Keratinocyte (primary cell): ENCODE results near the gene MOB4. TPM values are rescaled to one million over a fixed set of nuclear protein-coding genes. Genes with fewer than 3 reads are reported as not detected.
"Not testable (repeated sequence)": the region's sequence is repeated elsewhere in the genome, so short reads cannot be mapped to it uniquely, and the experiment has no call there.

ENCODE experiments used
- DNase-seq: peaks from one replicate; pipeline ENCODE4 v3.0.0-alpha.2; 2011; ENCODE audit warnings: low read depth, missing footprints, low spot score
- FAIRE-seq: peaks from 2 replicates; lab custom pipeline; 2011; peaks lifted over from hg19 to GRCh38; lab: Jason Lieb, UNC
- H2AFZ ChIP-seq: 2 replicates; pipeline ENCODE4 v1.6.0; 2012; ENCODE audit warnings: low read length, control low read depth, inconsistent platforms; ENCODE audit not compliant: control insufficient read depth
- H3K27ac ChIP-seq: 2 replicates; pipeline ENCODE4 v1.5.1; 2011; ENCODE audit warnings: low read length; ENCODE audit not compliant: control insufficient read depth, insufficient read depth
- H3K27me3 ChIP-seq: 3 replicates; pipeline ENCODE4 v1.6.0; 2011; ENCODE audit warnings: low read length; ENCODE audit not compliant: control insufficient read depth, insufficient read depth; ENCODE audit errors: extremely low read depth
- H3K36me3 ChIP-seq, 2 experiments: 2 replicates in 1 of 2; 3 replicates in 1 of 2; pipeline ENCODE4 v1.5.1; 2011; ENCODE audit warnings: low read length in 2 of 2, mild to moderate bottlenecking in 1 of 2; ENCODE audit not compliant: control insufficient read depth in 2 of 2, insufficient read depth in 2 of 2; ENCODE audit errors: extremely low read depth in 1 of 2
- H3K4me1 ChIP-seq: 3 replicates; pipeline ENCODE4 v1.5.1; 2011; ENCODE audit warnings: low read length; ENCODE audit not compliant: control insufficient read depth, insufficient read depth; ENCODE audit errors: extremely low read depth
- H3K4me2 ChIP-seq: 3 replicates; pipeline ENCODE4 v1.6.0; 2011; ENCODE audit warnings: low read depth, low read length; ENCODE audit not compliant: control insufficient read depth, insufficient read depth; ENCODE audit errors: extremely low read depth
- H3K4me3 ChIP-seq, 3 experiments: fragments of 200-600 bp in 1 of 3; sonication (generic) in 1 of 3; 2 replicates in 2 of 3; 3 replicates in 1 of 3; pipeline ENCODE4 v1.5.1; 2011 to 2016; ENCODE audit warnings: low read length in 3 of 3, mild to moderate bottlenecking in 3 of 3, control low read depth in 2 of 3, inconsistent platforms in 1 of 3, low read depth in 1 of 3, mixed read lengths in 1 of 3, mixed run types in 1 of 3, moderate library complexity in 1 of 3; ENCODE audit not compliant: control insufficient read depth in 2 of 3, insufficient read depth in 2 of 3; ENCODE audit errors: extremely low read depth in 1 of 3
- H3K79me2 ChIP-seq: 2 replicates; pipeline ENCODE4 v1.6.0; 2012; ENCODE audit warnings: low read length; ENCODE audit not compliant: control insufficient read depth, insufficient read depth
- H3K9ac ChIP-seq: 3 replicates; pipeline ENCODE4 v1.6.0; 2011; ENCODE audit warnings: low read length; ENCODE audit not compliant: control insufficient read depth, insufficient read depth; ENCODE audit errors: extremely low read depth
- H3K9me1 ChIP-seq: 3 replicates; pipeline ENCODE4 v1.6.0; 2011; ENCODE audit warnings: low read length; ENCODE audit not compliant: control insufficient read depth, insufficient read depth; ENCODE audit errors: extremely low read depth
- H3K9me3 ChIP-seq: 2 replicates; pipeline ENCODE4 v1.5.1; 2012; ENCODE audit warnings: low read depth, low read length; ENCODE audit not compliant: control insufficient read depth
- H4K20me1 ChIP-seq: 3 replicates; pipeline ENCODE4 v1.6.0; 2011; ENCODE audit warnings: low read length; ENCODE audit not compliant: control insufficient read depth, insufficient read depth; ENCODE audit errors: extremely low read depth
- EZH2 ChIP-seq: IDR thresholded peaks from one replicate; pipeline ENCODE4 v1.6.1; 2012; ENCODE audit warnings: inconsistent platforms, mild to moderate bottlenecking, low read length, moderate library complexity
- dilution Hi-C: fragments of 300-500 bp; cut with MboI; formaldehyde crosslinking; loops from one replicate; pipeline ENCODE4 v1.7.0; 2020; ENCODE audit warnings: low sequenced_read_pairs; ENCODE audit not compliant: extremely low pct_ligation_motif_present
- polyA plus RNA-seq, 5 experiments: library from polyadenylated mRNA; depleted of rRNA in 3 of 5; stranded (reverse) in 3 of 5; stranded (forward) in 1 of 5; unstranded in 1 of 5; fragments of >200 nt; gene quantifications; 1 replicate in 1 of 5; 2 replicates in 3 of 5; 3 replicates in 1 of 5; pipeline versions ENCODE4 v1.2.1 to v1.2.3, GENCODE V29; 2011 to 2012; ENCODE audit warnings: missing spikeins in 2 of 5, low read depth in 1 of 5, low replicate concordance in 1 of 5
- TF ChIP-seq, protein P1 (sequence below), 3 experiments: IDR thresholded peaks in 1 of 3; conservative IDR thresholded peaks in 1 of 3; optimal IDR thresholded peaks in 1 of 3; 2 replicates in 2 of 3; 3 replicates in 1 of 3; pipeline versions ENCODE3 to v1.5.1; 2011; ENCODE audit warnings: low read length in 3 of 3, mild to moderate bottlenecking in 3 of 3, moderate library complexity in 2 of 3, control low read depth in 1 of 3, inconsistent platforms in 1 of 3; ENCODE audit not compliant: insufficient read depth in 2 of 3; ENCODE audit errors: extremely low read depth in 1 of 3

The MOB4 gene
- polyA plus RNA-seq, 1 donor (not counting 4 experiments of a cell fraction or from before 2014, with no cell fraction given): 53.6 TPM

DNA sequence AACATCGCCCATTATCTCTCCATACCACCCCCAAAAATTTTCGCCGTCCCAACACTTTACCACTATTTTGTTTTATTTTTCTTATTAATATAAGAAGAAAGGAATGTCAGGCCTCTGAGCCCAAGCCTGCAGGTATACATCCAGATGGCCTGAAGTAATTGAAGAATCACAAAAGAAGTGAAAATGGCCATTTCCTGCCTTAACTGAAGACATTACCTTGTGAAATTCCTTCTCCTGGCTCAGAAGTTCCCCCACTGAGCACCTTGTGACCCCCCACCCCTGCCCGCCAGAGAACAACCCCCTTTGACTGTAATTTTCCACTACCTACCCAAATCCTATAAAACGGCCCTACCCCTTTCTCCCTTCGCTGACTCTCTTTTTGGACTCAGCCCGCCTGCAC is 71.4 kb downstream of the MOB4 start:
- H3K36me3 ChIP-seq, DNase-seq, H3K27me3 ChIP-seq, H3K9ac ChIP-seq, H3K4me2 ChIP-seq, H3K79me2 ChIP-seq, H2AFZ ChIP-seq, H3K4me1 ChIP-seq, FAIRE-seq, dilution Hi-C loops, H3K9me1 ChIP-seq, H3K27ac ChIP-seq, H3K4me3 ChIP-seq, H4K20me1 ChIP-seq, H3K9me3 ChIP-seq: not testable (repeated sequence)

DNA sequence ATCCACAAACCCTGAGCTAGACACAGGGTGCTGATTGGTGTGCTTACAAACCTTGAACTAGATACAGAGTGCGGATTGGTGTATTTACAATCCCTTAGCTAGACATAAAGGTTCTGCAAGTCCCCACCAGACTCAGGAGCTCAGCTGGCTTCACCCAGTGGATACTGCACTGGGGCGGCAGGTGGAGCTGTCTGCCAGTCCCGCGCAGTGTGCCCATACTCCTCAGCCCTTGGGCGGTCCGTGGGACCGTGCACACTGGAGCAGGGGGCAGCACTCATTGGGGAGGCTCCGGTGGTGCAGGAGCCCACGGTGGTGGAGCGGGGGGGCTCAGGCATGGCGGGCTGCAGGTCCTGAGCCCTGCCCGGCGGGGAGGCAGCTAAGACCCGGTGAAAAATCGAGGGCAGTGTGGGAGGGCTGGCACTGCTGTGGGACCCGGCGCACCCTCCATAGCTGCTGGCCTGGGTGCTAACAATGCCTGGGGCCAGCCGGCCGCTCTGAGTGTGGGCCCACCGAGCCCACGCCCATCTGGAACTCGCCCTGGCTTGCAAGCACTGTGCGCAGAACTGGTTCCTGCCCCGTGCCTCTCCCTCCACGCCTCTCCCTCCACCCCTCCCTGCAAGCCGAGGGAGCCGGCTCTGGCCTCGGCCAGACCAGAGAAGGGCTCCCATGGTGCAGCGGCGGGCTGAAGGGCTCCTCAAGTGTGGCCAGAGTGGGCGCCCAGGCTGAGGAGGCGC is 75.6 kb downstream of the MOB4 start:
- H3K27ac ChIP-seq: no peak overlapping the region
- H3K4me2 ChIP-seq: no peak overlapping the region
- no peak for FAIRE-seq
- H3K79me2 ChIP-seq: no peaks in the 10 kb centered on the region
- no peaks in the 10 kb centered on the region for H3K27me3 ChIP-seq
- no peaks in the 10 kb centered on the region for H3K9me1 ChIP-seq
- no peaks in the 10 kb centered on the region for H4K20me1 ChIP-seq
- H3K36me3 ChIP-seq: no peaks in the 10 kb centered on the region
- DNase-seq: no peak
- dilution Hi-C loops: no loop called here
- TF ChIP-seq, protein P1, sequence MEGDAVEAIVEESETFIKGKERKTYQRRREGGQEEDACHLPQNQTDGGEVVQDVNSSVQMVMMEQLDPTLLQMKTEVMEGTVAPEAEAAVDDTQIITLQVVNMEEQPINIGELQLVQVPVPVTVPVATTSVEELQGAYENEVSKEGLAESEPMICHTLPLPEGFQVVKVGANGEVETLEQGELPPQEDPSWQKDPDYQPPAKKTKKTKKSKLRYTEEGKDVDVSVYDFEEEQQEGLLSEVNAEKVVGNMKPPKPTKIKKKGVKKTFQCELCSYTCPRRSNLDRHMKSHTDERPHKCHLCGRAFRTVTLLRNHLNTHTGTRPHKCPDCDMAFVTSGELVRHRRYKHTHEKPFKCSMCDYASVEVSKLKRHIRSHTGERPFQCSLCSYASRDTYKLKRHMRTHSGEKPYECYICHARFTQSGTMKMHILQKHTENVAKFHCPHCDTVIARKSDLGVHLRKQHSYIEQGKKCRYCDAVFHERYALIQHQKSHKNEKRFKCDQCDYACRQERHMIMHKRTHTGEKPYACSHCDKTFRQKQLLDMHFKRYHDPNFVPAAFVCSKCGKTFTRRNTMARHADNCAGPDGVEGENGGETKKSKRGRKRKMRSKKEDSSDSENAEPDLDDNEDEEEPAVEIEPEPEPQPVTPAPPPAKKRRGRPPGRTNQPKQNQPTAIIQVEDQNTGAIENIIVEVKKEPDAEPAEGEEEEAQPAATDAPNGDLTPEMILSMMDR (optimal IDR thresholded peaks at IDR 0.05 in 1 of 3, IDR thresholded peaks at IDR 0.05 in 1 of 3, conservative IDR thresholded peaks at IDR 0.05 in 1 of 3; ENCODE audit: extremely low read depth in 1 of 3, insufficient read depth in 2 of 3, low read length in 3 of 3): no peak
- no peak for TF ChIP-seq EZH2
- no peak overlapping the region for H2AFZ ChIP-seq
- no peaks in the 10 kb centered on the region for H3K4me1 ChIP-seq
- H3K9ac ChIP-seq: no peak overlapping the region
- no peaks in the 10 kb centered on the region for H3K9me3 ChIP-seq
- H3K4me3 ChIP-seq: no peak overlapping the region

DNA sequence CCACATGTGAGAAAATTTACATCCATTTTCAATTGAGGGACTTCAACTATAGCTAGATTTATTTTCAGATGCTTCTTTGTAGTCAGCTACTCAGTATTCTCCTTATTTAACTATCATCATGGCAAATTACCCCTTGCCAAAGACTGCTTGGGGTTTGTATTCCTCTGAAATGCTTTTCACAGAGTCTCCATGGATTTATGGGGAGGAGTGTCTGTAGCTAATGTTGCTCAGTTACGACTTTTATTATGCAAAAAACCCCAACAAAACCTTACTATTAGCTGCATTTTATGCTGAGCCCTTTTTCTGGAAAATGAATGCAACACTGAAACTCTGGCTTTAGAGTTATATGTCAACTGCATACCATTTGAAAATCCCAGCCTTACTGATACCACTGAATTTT is 80.9 kb downstream of the MOB4 start:
- Histone ChIP-seq H4K20me1 (no peaks in the 10 kb centered on the region), H3K9ac (no peak overlapping the region), H3K27ac (no peak overlapping the region), H3K36me3 (no peaks in the 10 kb centered on the region), H3K79me2 (no peaks in the 10 kb centered on the region), H3K9me3 (no peaks in the 10 kb centered on the region), H3K4me2 (no peak overlapping the region), H3K27me3 (no peaks in the 10 kb centered on the region), H3K4me1 (peaks cover 5% of the 10 kb centered on the region), H3K4me3 (no peak overlapping the region), H2AFZ (no peak overlapping the region), H3K9me1 (no peaks in the 10 kb centered on the region)
- DNase-seq (no peak), FAIRE-seq (no peak)
- no peak for TF ChIP-seq EZH2
- TF ChIP-seq, protein P1 (optimal IDR thresholded peaks at IDR 0.05 in 1 of 3, IDR thresholded peaks at IDR 0.05 in 1 of 3, conservative IDR thresholded peaks at IDR 0.05 in 1 of 3; ENCODE audit: extremely low read depth in 1 of 3, insufficient read depth in 2 of 3, low read length in 3 of 3): no peak
- dilution Hi-C loops: no loop called here
